ENCODE data around the gene AP3B1.
"Not testable (repeated sequence)": the region's sequence is repeated elsewhere in the genome, so short reads cannot be mapped to it uniquely, and the experiment has no call there.

AP3B1 gene

GRCh38 chr5:78062645-78063044 lies 231.9 kb downstream of the AP3B1 start:
- no peak for DNase-seq

- DNase-seq, result no peak
Observed at GRCh38 chr5:78060421-78060820, 234.1 kb downstream of the AP3B1 start.

GRCh38 chr5:78058625-78059024 lies 235.9 kb downstream of the AP3B1 start:
- DNase-seq, result no peak

- DNase-seq, result peak; percentile 0
Observed at GRCh38 chr5:78056901-78057514, 237.5 kb downstream of the AP3B1 start.

GRCh38 chr5:78056053-78056452 lies 238.4 kb downstream of the AP3B1 start:
- DNase-seq, result no peak

GRCh38 chr5:78050888-78051287 lies 243.6 kb downstream of the AP3B1 start:
- DNase-seq, result no peak

GRCh38 chr5:78046823-78047222 lies 247.7 kb downstream of the AP3B1 start:
- DNase-seq, result not testable (repeated sequence)

GRCh38 chr5:78046006-78046405 lies 248.5 kb downstream of the AP3B1 start:
- no peak for DNase-seq

GRCh38 chr5:78041805-78042204 lies 252.7 kb downstream of the AP3B1 start:
- DNase-seq, result no peak

- DNase-seq, result no peak
Observed at GRCh38 chr5:78025540-78025939, 269.0 kb downstream of the AP3B1 start.

GRCh38 chr5:78019744-78020143 lies 274.8 kb downstream of the AP3B1 start:
- DNase-seq, result no peak

- no peak for DNase-seq
Observed at GRCh38 chr5:78016863-78017529, 277.5 kb downstream of the AP3B1 start.

GRCh38 chr5:78009937-78010527 lies 284.5 kb downstream of the AP3B1 start:
- DNase-seq, result no peak

GRCh38 chr5:78008356-78008967 lies 286.0 kb downstream of the AP3B1 start:
- peak; percentile 34 for DNase-seq

- DNase-seq, result no peak
Observed at GRCh38 chr5:78007233-78007632, 287.3 kb downstream of the AP3B1 start.

GRCh38 chr5:78006449-78006848 lies 288.0 kb downstream of the AP3B1 start:
- no peak for DNase-seq

- DNase-seq, result no peak
Observed at GRCh38 chr5:78005021-78005785, 289.3 kb downstream of the AP3B1 start.

- no peak for DNase-seq
Observed at GRCh38 chr5:78004559-78004958, 289.9 kb downstream of the AP3B1 start.

GRCh38 chr5:78003919-78004318 lies 290.6 kb downstream of the AP3B1 start:
- no peak for DNase-seq

GRCh38 chr5:78003450-78003849 lies 291.0 kb downstream of the AP3B1 start:
- no peak for DNase-seq

- no peak for DNase-seq
Observed at GRCh38 chr5:78002690-78003089, 291.8 kb downstream of the AP3B1 start.

GRCh38 chr5:78001197-78001596 lies 293.3 kb downstream of the AP3B1 start:
- no peak for DNase-seq

- DNase-seq, result no peak
Observed at GRCh38 chr5:78000191-78000590, 294.3 kb downstream of the AP3B1 start.

Measured in NCI-H1694 (cell line).